Measurements from ENCODE around the gene LUC7L.
"Not testable (repeated sequence)": the region's sequence is repeated elsewhere in the genome, so short reads cannot be mapped to it uniquely, and the experiment has no call there.

Gene LUC7L

GRCh38 chr16:179211-180092, 49.8 kb downstream of the LUC7L start:
- DNase-seq (ENCODE audit: low read depth in 2 of 2) = no peak

DNA sequence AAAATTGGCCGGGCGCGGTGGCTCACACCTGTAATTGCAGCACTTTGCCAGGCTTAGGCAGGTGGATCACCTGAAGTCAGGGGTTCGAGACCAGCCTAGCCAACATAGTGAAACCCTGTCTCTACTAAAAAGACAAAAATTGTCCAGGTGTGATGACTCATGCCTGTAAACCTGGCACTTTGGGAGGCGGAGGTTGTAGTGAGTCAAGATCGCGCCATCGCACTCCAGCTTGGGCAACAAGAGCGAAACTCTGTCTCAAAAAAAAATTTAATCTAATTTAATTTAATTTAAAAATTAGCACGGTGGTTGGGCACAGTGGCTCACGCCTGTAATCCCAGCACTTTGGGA, 50.6 kb downstream of the LUC7L start:
- no peak for DNase-seq (ENCODE audit: low read depth in 2 of 2)

DNA sequence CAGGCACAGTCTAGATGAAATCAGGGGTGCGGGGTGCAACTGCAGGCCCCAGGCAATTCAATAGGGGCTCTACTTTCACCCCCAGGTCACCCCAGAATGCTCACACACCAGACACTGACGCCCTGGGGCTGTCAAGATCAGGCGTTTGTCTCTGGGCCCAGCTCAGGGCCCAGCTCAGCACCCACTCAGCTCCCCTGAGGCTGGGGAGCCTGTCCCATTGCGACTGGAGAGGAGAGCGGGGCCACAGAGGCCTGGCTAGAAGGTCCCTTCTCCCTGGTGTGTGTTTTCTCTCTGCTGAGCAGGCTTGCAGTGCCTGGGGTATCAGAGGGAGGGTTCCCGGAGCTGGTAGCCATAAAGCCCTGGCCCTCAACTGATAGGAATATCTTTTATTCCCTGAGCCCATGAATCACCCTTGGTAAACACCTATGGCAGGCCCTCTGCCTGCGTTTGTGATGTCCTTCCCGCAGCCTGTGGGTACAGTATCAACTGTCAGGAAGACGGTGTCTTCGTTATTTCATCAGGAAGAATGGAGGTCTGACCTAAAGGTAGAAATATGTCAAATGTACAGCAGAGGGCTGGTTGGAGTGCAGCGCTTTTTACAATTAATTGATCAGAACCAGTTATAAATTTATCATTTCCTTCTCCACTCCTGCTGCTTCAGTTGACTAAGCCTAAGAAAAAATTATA, 51.1 kb downstream of the LUC7L start:
- no peak for DNase-seq (ENCODE audit: low read depth in 2 of 2)

DNA sequence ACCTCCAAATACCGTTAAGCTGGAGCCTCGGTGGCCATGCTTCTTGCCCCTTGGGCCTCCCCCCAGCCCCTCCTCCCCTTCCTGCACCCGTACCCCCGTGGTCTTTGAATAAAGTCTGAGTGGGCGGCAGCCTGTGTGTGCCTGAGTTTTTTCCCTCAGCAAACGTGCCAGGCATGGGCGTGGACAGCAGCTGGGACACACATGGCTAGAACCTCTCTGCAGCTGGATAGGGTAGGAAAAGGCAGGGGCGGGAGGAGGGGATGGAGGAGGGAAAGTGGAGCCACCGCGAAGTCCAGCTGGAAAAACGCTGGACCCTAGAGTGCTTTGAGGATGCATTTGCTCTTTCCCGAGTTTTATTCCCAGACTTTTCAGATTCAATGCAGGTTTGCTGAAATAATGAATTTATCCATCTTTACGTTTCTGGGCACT, 51.8 kb downstream of the LUC7L start:
- DNase-seq (ENCODE audit: low read depth in 2 of 2) = no peak

- not testable (repeated sequence) for DNase-seq (ENCODE audit: low read depth in 2 of 2)
These were observed 52.5 kb downstream of the LUC7L start, which contains the start of gene HBA1 for GRCh38 chr16:176477-177382. Gene HBA1 (plus strand): TSS chr16:176680. CDS start chr16:176717, 37 bp downstream.

- DNase-seq (ENCODE audit: low read depth in 2 of 2) = not testable (repeated sequence)
These were observed 53.2 kb downstream of the LUC7L start for GRCh38 chr16:176006-176405.

- DNase-seq (ENCODE audit: low read depth in 2 of 2) = no peak
These were observed 54.0 kb downstream of the LUC7L start for GRCh38 chr16:175011-175949.

- not testable (repeated sequence) for DNase-seq (ENCODE audit: low read depth in 2 of 2)
These were observed 55.1 kb downstream of the LUC7L start for GRCh38 chr16:173928-174769.

DNA sequence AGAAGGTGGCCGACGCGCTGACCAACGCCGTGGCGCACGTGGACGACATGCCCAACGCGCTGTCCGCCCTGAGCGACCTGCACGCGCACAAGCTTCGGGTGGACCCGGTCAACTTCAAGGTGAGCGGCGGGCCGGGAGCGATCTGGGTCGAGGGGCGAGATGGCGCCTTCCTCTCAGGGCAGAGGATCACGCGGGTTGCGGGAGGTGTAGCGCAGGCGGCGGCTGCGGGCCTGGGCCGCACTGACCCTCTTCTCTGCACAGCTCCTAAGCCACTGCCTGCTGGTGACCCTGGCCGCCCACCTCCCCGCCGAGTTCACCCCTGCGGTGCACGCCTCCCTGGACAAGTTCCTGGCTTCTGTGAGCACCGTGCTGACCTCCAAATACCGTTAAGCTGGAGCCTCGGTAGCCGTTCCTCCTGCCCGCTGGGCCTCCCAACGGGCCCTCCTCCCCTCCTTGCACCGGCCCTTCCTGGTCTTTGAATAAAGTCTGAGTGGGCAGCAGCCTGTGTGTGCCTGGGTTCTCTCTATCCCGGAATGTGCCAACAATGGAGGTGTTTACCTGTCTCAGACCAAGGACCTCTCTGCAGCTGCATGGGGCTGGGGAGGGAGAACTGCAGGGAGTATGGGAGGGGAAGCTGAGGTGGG, 55.9 kb downstream of the LUC7L start:
- not testable (repeated sequence) for DNase-seq (ENCODE audit: low read depth in 2 of 2)

DNA sequence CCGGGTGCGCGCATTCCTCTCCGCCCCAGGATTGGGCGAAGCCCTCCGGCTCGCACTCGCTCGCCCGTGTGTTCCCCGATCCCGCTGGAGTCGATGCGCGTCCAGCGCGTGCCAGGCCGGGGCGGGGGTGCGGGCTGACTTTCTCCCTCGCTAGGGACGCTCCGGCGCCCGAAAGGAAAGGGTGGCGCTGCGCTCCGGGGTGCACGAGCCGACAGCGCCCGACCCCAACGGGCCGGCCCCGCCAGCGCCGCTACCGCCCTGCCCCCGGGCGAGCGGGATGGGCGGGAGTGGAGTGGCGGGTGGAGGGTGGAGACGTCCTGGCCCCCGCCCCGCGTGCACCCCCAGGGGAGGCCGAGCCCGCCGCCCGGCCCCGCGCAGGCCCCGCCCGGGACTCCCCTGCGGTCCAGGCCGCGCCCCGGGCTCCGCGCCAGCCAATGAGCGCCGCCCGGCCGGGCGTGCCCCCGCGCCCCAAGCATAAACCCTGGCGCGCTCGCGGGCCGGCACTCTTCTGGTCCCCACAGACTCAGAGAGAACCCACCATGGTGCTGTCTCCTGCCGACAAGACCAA, 56.8 kb downstream of the LUC7L start, which contains the start of gene HBA2:
HBA2 (plus strand) TSS at position 503 of the 568 bp plus-strand sequence; CDS start at position 540, 37 bp downstream.
- not testable (repeated sequence) for DNase-seq (ENCODE audit: low read depth in 2 of 2)

DNA sequence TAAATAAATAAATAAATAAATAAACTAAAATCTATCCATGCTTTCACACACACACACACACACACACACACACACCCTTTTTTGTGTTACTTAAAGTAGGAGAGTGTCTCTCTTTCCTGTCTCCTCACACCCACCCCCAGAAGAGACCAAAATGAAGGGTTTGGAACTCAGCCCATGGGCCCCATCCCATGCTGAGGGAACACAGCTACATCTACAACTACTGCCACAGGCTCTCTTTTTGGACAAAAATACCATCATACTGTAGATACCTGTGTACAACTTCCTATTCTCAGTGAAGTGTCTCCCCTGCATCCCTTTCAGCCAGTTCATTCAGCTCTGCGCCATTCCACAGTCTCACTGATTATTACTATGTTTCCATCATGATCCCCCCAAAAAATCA, 58.5 kb downstream of the LUC7L start:
- no peak for DNase-seq (ENCODE audit: low read depth in 2 of 2)

DNA sequence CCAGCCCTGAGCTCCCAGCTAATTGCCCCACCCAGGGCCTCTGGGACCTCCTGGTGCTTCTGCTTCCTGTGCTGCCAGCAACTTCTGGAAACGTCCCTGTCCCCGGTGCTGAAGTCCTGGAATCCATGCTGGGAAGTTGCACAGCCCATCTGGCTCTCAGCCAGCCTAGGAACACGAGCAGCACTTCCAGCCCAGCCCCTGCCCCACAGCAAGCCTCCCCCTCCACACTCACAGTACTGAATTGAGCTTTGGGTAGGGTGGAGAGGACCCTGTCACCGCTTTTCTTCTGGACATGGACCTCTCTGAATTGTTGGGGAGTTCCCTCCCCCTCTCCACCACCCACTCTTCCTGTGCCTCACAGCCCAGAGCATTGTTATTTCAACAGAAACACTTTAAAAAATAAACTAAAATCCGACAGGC, 59.2 kb downstream of the LUC7L start:
- not testable (repeated sequence) for DNase-seq (ENCODE audit: low read depth in 2 of 2)

DNA sequence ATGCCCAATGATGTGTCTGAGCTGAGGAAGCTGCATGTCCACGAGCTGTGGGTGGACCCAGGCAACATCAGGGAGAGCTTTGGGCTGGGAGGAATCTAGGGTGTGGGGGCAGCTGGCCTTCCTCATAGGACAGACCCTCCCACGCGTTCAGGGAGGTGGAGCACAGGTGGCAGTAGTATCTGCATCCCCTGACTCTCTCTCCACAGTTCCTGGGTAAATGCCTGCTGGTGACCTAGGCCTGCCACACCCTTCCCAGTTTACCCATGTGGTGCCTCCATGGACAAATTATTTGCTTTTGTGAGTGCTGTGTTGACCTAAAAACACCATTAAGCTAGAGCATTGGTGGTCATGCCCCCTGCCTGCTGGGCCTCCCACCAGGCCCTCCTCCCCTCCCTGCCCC, 60.2 kb downstream of the LUC7L start:
- DNase-seq (ENCODE audit: low read depth in 2 of 2) = no peak

DNA sequence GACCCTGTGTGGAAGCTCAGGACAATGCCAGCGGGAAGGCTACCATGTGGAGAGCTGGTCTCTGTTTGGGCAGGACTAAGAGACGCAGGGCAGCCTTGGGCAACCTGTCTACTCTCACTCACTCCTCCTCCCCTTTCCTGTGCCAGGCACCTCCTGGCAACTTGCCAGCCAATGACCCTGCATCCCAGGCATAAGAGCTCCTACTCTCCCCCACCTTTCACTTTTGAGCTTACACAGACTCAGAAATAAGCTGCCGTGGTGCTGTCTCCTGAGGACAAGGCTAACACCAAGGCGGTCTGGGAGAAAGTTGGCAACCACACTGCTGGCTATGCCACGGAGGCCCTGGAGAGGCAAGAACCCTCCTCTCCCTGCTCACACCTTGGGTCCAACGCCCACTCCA, 60.8 kb downstream of the LUC7L start:
- no peak for DNase-seq (ENCODE audit: low read depth in 2 of 2)

GRCh38 chr16:167122-167690, 62.0 kb downstream of the LUC7L start:
- DNase-seq (ENCODE audit: low read depth in 2 of 2) = no peak

GRCh38 chr16:166375-167121, 62.7 kb downstream of the LUC7L start:
- no peak for DNase-seq (ENCODE audit: low read depth in 2 of 2)

- no peak for DNase-seq (ENCODE audit: low read depth in 2 of 2)
These were observed 63.5 kb downstream of the LUC7L start, which contains the start of gene HBM for GRCh38 chr16:165539-166374. Gene HBM (plus strand): TSS chr16:165978. CDS start chr16:165998, 20 bp downstream.
